HG03097 (cell line): Measurements from ENCODE around the gene THBS3.
"Not testable (repeated sequence)": the region's sequence is repeated elsewhere in the genome, so short reads cannot be mapped to it uniquely, and the experiment has no call there.

Source experiments
- ATAC-seq: cut with Tn5 transposase; IDR thresholded peaks from one replicate; pipeline ENCODE4 v1.9.1; 2021; ENCODE audit not compliant: unreplicated experiment, low FRiP score

Gene THBS3

GRCh38 chr1:155207806-155208540 lies at the start of gene THBS3:
TSS of gene THBS3 (minus strand) at chr1:155207897. CDS start at chr1:155207876, 21 bp downstream.
- ATAC-seq: no peak

- ATAC-seq: no peak
These were observed 48.6 kb upstream of the THBS3 start for GRCh38 chr1:155256058-155256852.

GRCh38 chr1:155255243-155256007 lies 47.7 kb upstream of the THBS3 start, which contains the start of gene ENTREP3:
TSS of gene ENTREP3 (minus strand) at chr1:155255483. CDS start at chr1:155254877, 606 bp downstream.
- peak; percentile 32 for ATAC-seq

- ATAC-seq: no peak
These were observed 47.1 kb upstream of the THBS3 start for GRCh38 chr1:155254714-155255242.

- ATAC-seq: no peak
These were observed 46.6 kb upstream of the THBS3 start for GRCh38 chr1:155254228-155254713.

- no peak for ATAC-seq
These were observed 46.1 kb upstream of the THBS3 start for GRCh38 chr1:155253797-155254196.

- no peak for ATAC-seq
These were observed 45.5 kb upstream of the THBS3 start for GRCh38 chr1:155253208-155253607.

GRCh38 chr1:155251566-155251965 lies 43.9 kb upstream of the THBS3 start:
- no peak for ATAC-seq

- ATAC-seq: peak; percentile 83
These were observed 43.1 kb upstream of the THBS3 start for GRCh38 chr1:155250633-155251449.

- ATAC-seq: peak; percentile 13
These were observed 42.5 kb upstream of the THBS3 start for GRCh38 chr1:155250246-155250632.

- ATAC-seq: no peak
These were observed 40.2 kb upstream of the THBS3 start for GRCh38 chr1:155247667-155248553.

GRCh38 chr1:155246796-155247195 lies 39.1 kb upstream of the THBS3 start:
- not testable (repeated sequence) for ATAC-seq

GRCh38 chr1:155245163-155245524 lies 37.4 kb upstream of the THBS3 start:
- ATAC-seq: peak; percentile 4

GRCh38 chr1:155244368-155245162 lies 36.9 kb upstream of the THBS3 start:
- peak; percentile 81 for ATAC-seq

- no peak for ATAC-seq
These were observed 35.2 kb upstream of the THBS3 start for GRCh38 chr1:155242805-155243358.

- ATAC-seq: no peak
These were observed 34.2 kb upstream of the THBS3 start for GRCh38 chr1:155241841-155242264.

GRCh38 chr1:155241069-155241679 lies 33.5 kb upstream of the THBS3 start:
- no peak for ATAC-seq
